Bone marrow (tissue), 2 donors: ENCODE results near the gene TGFBR3.
"Not testable (repeated sequence)": the region's sequence is repeated elsewhere in the genome, so short reads cannot be mapped to it uniquely, and the experiment has no call there.

Experiments used
- DNase-seq, 2 donors: peaks; one replicate each; lab custom pipeline; 2025; lab: John Stamatoyannopoulos, UW

TGFBR3 gene

DNA sequence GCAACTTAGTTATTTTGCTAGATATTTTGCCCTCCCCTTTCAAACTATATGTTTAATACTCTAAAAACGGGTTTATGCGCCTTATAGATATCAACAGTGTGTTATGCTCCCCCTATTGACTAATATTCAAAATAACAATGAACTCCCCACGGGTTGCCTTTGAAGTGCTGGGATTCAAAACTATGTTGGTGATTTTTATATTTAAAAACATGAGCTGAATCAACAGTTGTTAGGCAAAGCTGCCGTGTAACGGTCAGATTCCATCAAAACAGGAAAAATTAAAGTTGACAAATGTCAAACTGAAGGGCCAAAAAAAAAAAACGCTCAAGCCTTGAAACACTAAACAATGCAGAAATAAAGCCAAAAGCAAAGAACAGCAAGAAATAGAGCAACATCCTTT lies 2.5 kb downstream of the TGFBR3 start:
- DNase-seq = peak in 1 of 2 donors; percentile 9

DNA sequence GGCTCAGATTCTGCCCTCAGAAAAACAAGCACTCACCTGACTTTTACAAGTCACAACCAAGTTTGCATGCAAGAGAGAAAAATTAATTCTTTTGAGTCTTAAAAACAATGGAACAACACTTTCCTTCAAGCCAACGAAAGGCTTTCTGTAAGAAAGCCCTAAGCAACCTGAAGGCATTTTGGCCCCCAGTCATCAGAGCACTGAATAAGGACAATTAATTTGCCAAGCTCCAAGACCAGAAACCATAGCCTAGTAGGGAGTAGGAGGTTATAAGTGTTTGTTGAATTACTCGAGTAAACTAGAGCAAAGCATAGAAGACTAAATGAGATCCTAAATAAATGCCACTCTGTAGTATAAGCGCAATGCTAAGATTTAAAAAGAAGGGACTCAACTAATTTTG lies 4.7 kb downstream of the TGFBR3 start:
- DNase-seq = no peak

DNA sequence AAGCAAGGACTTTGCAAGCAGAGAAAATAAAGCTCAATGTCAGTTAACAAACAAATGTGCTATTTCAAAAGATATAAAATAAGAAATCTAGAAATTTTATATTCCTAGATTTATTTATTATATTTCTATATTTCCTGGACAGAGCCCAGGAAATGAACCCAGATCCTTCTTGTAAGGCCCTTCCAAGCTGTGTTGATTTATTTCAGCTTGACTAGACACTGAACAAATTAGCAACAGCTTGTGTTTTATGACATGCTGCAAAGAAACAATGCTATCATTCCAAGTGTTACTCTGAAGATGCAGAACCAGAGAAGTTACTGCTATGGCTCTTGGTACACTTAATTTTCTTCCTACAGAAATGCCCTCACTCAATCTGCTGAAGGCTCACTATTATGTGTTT lies 6.2 kb downstream of the TGFBR3 start:
- DNase-seq = no peak

DNA sequence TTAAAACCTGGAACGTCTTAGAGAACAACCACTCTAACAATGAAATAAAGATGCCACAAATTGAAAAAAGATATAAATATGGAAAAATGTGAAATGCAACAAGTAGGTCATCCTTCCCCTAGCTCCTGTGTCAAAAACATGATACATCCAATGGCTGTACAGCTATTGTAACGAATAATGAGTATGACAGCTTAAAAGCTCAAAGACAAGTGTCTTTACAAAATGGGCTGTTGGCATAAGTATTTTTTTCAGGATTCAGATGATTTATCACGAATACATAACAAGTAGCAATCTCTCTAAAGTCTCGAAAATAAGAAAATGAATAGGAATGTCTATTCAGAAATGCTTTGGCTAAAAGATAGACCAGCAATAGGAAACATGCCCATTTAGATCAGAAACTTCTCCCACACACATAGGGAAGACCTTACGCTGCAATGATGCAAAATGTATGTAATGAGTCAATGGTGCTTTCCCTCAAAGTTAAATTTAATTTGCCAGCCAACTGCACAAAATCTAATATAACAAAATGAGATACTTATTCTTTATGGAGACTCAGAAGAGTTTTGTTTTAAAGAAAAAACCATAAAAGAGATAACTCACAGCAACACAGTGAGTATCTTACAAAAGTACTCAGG lies 8.3 kb downstream of the TGFBR3 start:
- no peak for DNase-seq

DNA sequence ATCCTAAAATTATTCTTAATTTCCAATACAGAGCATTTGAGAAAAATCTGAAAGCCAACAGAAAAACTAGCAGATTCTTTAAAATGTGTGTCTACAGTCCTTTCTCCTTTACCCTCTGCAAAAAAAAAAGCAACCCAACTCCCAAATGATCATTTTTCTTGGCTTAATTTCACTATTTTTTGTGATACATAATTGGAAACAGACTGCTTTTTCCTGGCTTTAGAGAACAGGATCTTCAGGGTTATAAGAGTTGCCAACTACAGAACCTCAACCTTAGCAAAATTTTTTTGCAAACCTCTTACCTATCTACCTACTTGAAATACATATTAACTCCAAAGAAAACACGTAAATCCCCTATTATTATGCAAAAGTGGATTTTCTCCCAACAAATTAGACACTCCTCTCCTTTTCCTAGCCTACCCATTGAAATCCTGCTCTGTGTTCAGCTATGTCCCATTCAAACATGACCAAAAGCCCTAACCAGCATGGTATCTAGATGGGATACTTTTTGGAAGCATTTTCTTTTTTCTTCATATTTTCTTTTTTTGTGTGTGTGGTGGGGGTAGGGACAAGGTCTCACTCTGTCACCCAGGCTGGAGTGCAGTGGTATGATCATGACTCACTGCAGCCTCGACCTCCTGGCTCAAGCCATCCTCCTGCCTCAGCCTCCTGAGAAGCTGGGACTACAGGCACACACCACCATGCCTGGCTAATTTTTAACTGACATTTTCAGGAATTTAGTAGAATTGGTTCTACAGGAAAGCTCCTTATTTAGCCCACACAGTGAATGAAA lies 9.0 kb downstream of the TGFBR3 start:
- no peak for DNase-seq

DNA sequence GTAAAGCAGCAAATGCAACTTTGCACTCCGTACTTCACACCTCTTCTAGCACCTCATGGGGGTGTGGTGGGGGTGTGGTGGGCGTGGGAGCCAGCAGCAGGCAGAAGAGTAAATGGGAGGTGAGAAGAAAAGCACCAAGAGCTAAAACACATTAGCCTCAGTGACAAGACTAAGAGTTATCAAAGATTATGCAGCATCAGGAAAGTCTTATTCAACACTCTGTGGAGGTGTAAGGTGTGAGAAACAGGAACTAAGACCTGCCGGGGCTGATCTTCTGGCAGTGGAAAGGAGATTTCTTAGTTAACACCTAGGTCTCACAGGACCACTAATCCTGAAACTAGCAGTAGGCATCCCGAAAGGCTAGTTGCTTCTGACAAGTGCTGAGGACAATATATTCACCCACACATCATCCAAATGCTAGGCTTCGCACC lies 9.9 kb downstream of the TGFBR3 start:
- no peak for DNase-seq

DNA sequence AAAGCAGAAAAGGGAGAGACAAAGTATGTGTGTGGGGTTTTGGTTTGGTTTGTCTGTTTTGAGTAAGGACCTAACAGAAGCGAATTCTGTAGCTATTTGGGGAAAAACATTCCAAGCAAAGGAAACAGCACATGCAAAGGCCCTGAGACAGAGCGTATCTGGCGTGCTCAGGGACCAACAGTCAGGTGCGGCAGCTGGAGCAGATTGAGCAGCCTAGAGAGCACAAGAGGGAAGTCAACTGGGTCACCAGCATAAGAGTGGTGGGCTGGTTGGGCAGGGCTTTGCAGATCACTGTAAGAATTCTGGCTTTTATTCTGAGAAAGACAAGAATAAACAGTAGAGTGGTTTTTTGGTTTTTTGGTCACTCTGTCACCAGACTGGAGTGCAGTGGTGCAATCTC lies 11.8 kb downstream of the TGFBR3 start:
- DNase-seq = no peak

DNA sequence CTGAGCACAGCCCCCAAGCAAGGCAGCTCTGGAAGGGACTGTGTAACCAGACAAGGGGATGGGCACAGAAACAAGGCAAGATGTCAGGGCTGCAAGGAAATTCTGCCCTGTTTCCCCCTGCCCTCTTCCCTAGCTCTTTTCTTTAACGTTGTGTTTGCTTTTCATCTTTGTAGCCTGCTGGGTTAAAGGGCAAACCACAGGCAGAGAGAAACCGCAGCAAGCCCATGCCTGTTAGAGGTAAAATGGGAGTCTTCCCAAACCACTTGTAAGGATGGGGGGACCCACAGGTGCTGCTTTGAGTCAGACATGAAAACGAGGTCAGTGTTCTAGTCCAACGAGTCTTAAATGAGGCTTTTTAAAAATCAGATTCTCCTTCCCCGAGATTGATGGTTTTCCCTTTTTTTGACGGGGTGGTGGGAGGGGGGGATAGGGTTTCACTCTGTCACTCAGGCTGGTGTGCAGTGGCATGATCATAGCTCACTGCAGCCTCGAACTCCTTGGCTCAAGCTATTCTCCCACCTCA lies 13.3 kb downstream of the TGFBR3 start:
- no peak for DNase-seq

DNA sequence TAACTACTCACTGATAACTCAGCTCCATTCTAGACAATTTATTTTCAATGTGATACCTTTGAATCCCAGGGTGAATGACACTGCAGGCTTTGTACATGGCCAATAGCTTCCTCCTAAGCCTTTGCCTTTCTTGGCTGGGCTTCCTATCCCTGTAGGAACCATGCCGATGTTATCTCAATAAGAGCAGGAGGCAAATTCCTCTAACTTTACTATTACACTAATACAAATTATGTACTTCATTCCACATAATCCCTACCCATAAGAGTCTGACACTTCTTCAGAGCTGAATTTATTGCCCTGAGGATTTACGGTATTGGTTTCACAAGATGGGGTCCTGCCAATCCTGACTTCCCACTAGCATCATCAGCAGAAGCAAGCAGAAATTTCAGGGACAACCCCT lies 14.0 kb downstream of the TGFBR3 start:
- no peak for DNase-seq

DNA sequence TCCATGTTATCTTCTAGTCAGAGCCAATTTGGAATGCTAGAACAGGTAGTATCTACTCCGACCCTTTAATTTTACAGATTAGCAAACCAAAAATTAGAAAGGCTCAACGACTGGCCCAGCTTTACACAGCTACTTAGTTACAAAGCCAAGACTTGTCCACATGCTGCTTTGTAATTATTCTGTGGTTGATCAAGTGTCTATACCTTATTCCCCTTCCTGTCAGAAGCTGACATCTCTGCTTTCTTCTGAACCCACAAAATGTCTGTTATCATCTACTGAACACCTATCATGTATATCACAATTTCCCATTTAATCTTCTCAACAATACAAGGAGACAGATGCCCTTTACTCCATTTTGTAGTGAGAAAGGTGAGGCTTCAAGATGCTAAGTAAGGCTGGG lies 15.6 kb downstream of the TGFBR3 start:
- no peak for DNase-seq

DNA sequence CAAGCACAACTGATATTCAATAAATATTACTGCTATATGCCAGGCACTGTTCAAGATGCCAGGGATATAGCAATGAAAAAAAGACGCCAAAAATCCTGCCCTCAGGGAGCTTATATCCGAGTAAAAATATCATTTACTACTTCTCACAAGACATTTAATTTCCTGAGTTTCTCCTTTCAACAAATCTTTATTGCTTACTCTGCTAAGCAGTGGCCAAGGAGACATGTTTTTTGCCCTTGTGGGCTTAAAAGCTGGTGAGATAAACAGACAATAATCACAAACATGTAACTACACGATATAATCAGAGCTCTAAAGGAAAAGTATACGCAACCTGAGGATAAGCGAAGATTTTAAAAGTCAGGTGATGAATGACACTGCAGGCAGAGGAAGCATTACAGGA lies 19.5 kb downstream of the TGFBR3 start:
- no peak for DNase-seq

DNA sequence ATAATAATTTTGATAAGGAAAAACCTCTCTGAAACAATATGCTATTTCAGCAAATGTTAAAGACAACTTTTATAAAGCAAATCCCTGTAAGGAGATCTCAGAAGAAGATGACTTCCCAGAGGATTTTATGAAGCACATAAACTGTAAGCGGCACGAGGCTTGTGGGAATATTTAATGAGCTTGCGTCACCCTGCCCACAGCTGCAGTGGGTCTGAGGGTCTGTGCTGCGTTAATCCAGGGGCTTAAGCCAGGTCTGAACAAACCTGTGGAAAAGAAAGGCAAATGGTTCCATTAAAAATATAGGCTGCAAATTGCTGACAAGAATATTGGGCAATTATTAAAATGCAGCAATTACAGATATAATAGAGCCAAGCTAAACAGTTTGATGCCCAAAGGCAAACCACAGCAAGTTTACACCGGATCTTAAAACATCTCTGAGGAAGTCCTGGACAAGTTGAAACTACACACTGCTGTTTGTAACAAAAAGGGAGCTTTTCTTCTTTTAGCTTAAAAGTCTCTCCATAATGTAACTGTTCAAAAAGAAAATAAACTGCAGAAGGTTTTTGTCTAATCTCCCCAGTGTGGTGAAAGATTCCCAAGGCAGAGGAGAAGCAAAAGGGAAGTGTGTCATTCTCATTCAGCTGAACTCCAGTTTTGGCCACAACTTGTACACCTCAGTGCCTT lies 21.8 kb downstream of the TGFBR3 start:
- DNase-seq = no peak

DNA sequence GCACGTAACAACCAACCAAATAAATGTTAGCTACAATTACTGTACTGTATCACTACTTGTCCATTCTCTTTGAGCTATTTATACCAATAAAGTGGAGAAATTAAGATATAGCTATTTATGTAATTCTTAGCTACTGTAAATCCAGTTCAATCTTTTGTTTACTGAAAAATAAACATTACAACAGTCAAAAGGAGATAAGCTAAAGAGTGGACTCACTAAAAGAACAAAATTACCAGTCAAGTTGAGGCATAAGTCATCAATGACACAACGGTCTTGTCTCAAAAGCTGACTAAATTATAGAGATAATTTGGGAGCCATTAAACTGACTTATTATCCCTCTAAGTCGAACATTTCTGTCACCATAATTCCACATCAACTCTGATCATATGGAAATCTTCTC lies 22.5 kb downstream of the TGFBR3 start:
- DNase-seq = no peak

DNA sequence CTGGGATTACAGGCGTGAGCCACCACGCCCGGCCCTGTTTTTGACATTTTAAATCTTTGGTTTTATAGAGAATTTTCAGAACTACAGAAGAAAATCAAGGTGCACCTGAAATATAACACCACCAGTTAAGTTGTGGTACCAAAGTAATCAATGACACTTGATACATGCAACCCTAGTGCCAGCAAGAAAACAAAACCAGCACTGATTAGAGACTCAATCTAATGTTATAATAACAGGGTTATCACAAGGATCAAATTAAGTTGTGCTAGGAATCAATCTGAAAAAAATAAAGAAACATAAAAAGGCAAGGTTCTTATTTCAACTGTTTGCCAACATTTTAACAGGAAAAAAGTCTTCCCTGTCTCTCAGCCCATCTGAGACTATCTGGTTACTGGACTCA lies 23.8 kb downstream of the TGFBR3 start:
- DNase-seq = no peak

DNA sequence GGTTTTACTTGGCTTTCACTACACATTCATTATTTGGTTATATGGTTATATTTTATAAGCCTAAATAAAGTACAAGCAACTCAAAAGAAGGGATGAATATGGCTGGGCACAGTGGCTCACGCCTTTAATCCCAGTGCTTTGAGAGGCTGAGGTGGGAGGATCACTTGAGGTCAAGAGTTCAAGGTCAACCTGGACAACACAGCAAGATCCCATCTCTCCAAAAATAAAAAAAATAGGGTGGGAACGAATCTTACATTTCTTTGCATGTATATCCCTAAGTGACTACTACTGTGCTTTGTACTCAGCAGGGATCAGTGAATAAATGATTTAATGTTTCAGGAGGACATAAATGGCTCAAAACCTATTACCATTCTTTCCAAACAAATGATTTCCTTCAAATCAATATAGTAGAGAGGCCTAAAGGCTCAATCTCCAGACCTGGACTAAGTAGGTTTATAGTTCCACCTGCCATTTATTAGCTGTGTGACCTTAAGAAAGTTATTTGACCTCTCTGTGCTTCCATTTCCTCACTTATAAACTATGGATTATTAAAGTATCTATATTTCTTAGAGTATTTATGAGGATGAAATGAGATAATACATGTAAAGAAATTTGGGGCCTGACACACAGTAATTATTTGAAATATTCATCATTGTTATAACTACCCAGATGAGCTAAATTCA lies 28.3 kb downstream of the TGFBR3 start:
- DNase-seq = no peak

DNA sequence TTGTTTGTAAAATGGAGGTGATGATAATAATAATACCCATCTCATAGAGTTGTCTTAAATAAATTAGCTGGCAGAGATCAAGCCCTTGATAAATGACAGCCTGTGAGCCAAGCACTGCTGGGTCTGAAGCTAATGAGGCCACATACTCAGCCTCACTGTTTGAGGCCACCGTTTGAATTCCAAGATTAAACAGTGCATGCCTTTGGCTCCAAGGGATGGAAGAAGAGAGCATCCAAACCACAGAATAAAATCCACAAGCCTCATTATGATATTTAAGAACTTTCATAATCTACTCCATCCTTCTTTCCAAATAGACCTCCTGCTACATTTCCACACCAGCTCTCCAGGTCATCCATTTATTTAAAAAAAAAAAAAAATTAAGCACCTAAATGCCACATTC lies 29.0 kb downstream of the TGFBR3 start:
- DNase-seq = no peak

DNA sequence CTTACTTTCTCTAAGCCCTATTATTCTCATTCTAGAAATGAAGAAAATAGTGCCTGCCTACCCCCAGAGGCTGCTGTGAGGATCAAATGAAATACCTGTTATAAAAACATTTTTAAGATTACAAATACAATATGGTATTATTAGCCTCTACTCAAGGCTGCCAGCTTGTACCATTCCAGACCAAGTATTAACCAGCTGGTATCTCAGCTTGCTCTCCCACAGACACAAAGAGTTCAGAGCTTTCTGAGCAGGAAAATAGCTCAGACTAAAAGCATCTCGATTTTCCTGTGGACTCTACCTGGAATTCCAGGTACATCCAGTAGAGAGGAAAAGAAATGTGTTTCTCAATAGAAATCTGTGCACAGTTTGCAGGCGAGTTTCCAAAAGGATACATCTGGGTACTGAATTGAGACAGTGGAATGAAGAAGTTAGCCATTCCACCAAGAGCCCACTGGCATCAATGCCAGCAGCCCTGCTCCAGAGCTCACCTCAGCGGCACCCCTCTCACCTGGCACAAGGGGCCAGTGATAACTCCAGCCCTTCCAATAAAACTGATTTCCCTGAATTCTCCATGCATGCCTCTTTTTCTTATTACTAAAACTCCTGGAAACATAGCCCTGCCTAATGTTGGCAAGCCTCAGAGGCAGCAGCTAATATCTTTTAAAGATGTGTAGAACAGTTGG lies 31.0 kb downstream of the TGFBR3 start:
- no peak for DNase-seq

DNA sequence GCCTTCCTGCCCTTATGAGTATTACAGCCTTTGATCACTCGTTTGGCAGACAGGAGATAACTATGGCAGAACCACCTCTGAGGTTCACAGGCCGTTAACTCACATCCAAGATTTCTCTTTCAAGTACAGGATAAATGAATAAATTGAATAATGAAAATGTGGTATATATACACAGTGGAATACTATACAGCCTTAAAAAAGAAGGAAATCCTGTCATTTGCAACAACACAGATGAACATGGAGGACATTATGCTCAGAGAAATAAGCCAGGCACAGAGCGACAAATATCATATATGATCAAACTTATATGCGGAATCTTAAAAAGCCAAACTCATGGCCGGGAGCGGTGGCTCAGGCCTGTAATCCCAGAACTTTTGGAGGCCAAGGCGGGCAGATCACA lies 32.6 kb downstream of the TGFBR3 start:
- DNase-seq = no peak

DNA sequence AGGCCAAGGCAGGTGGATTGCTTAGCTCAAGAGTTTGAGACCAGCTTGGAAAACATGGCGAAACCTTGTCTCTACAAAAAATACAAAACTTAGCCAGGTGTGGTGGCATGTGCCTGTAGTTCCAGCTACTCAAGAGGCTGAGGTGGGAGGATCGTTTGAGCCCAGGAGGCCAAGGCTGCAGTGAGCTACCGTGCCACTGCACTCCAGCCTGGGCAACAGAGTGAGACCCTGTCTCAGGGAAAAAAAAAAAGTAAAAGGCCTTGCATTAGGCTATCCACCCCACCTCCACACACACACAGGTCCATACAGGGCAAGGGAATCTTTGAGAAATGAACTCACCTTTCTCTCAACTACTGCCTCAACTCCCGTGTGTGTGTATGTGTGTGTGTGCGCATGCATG lies 33.9 kb downstream of the TGFBR3 start:
- DNase-seq = not testable (repeated sequence)

DNA sequence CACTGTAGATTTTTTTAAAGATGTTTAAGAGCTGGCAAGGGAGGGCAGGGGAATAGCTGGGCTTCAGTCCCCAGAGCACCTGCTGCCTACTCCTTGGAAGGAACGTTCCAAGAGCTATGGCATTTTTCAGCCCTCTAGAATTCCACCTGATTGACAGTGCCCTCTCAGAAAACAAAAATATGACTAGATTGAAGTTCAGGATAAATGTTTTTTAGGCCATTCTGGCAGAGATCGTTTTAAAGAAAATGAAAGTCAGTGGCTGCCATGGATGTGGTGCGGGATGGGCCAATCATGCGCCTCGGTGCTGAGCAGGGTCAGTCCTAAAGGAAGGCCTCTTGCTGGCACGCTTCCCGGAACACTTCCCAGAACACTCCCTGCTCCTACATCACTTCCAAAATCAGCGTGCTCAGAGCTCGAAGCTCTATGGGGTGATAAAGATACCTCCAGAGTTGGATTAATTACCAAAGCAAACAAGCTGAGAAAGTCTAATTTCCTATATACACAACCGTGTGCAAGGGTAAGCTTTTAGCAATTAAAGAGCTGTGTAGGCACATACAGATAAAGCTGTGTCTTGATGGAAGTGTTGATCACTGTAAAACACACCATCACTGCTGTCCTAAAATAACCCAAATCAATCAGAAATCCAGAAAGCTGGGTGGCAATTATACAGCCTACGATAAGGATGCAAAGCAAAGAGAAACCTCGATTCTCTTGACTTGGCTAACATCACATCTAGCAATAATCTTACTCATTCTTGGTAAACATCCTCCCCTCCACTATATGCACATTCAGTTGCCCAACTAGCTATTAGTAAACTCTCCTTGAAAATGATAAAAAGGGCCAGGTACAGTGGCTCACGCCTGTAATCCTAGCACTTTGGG lies 34.6 kb downstream of the TGFBR3 start:
- DNase-seq = no peak

DNA sequence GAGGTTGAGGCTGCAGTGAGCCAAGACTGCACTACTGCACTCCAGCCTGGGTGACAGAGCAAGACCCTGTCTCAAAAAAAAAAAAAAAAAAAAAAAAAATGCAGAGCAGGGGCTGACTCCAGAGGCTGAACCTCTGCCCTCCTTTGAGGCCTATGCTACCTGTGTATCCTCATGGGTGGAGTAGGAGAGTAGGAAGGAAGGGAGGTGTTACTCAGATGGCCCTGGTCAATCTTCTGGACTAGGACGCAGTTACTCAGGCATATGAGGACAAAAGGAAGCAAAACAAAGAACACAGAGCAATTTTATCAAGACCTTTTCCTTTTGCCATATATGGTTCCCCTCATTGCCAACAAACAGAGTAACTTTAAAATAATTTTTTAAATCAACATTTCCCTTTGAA lies 35.2 kb downstream of the TGFBR3 start:
- no peak for DNase-seq
